Mesothelial cell of epicardium (in vitro differentiated cells): ENCODE results near the gene UBE2N. TPM values are rescaled to one million over a fixed set of nuclear protein-coding genes. Genes with fewer than 3 reads are reported as not detected.

Experiments used
- DNase-seq, 2 experiments: peaks; one replicate each; pipeline ENCODE4 v3.0.0; 2021; ENCODE audit warnings: low spot score in 2 of 2; ENCODE audit not compliant: unreplicated experiment in 2 of 2
- H3K27ac Mint-ChIP-seq: 2 replicates; pipeline ENCODE4 v1.8.0; 2021; ENCODE audit warnings: mixed read lengths
- H3K27me3 Mint-ChIP-seq: 2 replicates; pipeline ENCODE4 v1.8.0; 2021; ENCODE audit warnings: low read depth, mixed read lengths
- H3K36me3 Mint-ChIP-seq: 2 replicates; pipeline ENCODE4 v1.8.0; 2021; ENCODE audit warnings: mixed read lengths
- H3K4me1 Mint-ChIP-seq: 2 replicates; pipeline ENCODE4 v1.8.0; 2021; ENCODE audit warnings: mixed read lengths
- H3K4me3 Mint-ChIP-seq: 2 replicates; pipeline ENCODE4 v1.8.0; 2021; ENCODE audit warnings: mild to moderate bottlenecking, moderate library complexity, mixed read lengths
- H3K9me3 Mint-ChIP-seq: 2 replicates; pipeline ENCODE4 v1.8.0; 2021; ENCODE audit warnings: mixed read lengths
- total RNA-seq: library from RNA; stranded (reverse); gene quantifications from 3 replicates; pipeline ENCODE4 v1.2.1, GENCODE V29; 2021
- TF ChIP-seq, protein P1 (sequence below): fragments of 200-600 bp; sonication (generic); IDR thresholded peaks from one replicate; pipeline ENCODE4 v1.5.0; 2021; ENCODE audit warnings: antibody characterized with exemption; ENCODE audit not compliant: unreplicated experiment

UBE2N gene, protein sequence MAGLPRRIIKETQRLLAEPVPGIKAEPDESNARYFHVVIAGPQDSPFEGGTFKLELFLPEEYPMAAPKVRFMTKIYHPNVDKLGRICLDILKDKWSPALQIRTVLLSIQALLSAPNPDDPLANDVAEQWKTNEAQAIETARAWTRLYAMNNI
- total RNA-seq, result 86.5 to 92.8 TPM (median 90.6 TPM) in 3 replicates

DNA sequence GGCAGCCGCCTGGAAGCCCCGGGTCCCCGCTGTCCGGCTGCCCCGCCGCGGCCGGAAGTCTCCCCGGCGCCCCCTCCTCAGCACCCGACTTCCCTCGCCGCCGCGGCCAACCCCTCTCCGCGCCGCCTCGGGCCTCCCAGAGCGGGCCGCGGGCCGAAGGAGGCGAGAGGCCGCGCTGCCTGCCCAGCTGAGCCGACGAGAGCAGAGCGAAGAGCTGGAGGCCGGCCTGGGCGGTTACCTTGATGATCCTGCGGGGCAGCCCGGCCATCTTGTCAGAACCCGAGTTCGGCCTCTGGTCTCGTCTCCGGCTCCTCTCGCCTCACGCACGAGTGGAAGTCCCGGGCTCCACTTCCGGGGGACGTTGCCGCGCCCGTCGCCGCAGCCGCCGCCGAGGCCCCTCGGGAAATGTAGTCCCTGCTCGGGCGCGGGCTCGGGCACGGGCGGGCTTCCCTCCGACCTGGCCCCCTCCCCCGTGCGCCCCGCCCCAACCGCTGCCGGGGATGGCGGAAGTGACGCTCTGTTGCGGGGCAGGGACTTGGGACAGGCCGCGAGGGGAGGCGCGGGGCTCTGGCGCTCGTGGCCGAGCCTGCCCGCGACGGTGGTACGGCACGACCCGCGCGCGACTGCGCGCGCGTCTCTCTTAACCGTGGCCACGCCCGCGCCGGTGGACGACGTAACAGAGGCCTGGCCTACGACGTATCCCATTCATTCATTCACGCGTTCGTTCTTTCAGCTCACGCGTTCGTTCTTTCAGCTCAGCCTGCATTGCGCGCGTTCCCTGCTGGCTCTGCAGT lies at the start of gene UBE2N:
UBE2N (minus strand) TSS at position 331 of the 794 bp plus-strand sequence; CDS start at position 268, 63 bp downstream.
- peak within 1 kb of the TSS; percentile 99 for H3K27ac Mint-ChIP-seq
- DNase-seq, result peak; percentile 95 to 96
- no peaks in the 10 kb centered on the region for H3K27me3 Mint-ChIP-seq
- H3K9me3 Mint-ChIP-seq, result no peaks in the 10 kb centered on the region
- TF ChIP-seq, protein P1, sequence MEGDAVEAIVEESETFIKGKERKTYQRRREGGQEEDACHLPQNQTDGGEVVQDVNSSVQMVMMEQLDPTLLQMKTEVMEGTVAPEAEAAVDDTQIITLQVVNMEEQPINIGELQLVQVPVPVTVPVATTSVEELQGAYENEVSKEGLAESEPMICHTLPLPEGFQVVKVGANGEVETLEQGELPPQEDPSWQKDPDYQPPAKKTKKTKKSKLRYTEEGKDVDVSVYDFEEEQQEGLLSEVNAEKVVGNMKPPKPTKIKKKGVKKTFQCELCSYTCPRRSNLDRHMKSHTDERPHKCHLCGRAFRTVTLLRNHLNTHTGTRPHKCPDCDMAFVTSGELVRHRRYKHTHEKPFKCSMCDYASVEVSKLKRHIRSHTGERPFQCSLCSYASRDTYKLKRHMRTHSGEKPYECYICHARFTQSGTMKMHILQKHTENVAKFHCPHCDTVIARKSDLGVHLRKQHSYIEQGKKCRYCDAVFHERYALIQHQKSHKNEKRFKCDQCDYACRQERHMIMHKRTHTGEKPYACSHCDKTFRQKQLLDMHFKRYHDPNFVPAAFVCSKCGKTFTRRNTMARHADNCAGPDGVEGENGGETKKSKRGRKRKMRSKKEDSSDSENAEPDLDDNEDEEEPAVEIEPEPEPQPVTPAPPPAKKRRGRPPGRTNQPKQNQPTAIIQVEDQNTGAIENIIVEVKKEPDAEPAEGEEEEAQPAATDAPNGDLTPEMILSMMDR, result no peak
- H3K4me1 Mint-ChIP-seq, result peaks cover 39% of the 10 kb centered on the region
- H3K4me3 Mint-ChIP-seq, result peak within 1 kb of the TSS; percentile 93
- H3K36me3 Mint-ChIP-seq, result no peaks in the 10 kb centered on the region

DNA sequence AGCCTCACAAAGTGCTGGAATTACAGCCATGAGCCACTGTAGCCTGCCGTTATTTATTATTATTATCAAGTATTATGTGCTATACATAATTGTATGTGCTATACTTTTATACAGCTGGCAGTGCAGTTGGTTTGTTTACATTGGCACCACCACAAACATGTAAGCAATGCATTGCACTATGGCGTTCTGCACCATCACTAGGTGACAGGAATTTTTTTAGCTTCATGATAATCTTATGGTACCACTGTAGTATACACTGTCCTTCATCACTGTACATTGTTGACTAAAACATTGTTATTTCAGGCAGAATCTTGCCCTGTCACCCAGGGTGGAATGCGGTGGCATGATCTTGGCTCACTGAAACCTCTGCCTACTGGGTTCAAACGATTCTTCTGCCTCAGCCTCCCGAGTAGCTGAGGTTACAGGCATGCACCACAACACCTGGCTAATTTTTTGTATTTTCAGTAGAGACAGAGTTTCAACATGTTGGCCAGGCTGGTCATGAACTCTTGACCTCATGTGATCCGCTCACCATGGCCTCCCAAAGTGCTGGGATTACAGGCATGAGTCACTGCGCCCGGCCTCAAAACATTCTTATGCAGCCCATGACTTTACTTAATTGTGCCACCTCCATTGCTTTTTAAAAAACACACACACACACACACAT lies 42.7 kb upstream of the UBE2N start:
- Mint-ChIP-seq H3K27ac (no peak overlapping the region), H3K9me3 (no peaks in the 10 kb centered on the region), H3K36me3 (peaks cover 23% of the 10 kb centered on the region), H3K4me3 (no peak overlapping the region), H3K27me3 (no peaks in the 10 kb centered on the region), H3K4me1 (no peaks in the 10 kb centered on the region)
- TF ChIP-seq, protein P1, result no peak
- no peak for DNase-seq

DNA sequence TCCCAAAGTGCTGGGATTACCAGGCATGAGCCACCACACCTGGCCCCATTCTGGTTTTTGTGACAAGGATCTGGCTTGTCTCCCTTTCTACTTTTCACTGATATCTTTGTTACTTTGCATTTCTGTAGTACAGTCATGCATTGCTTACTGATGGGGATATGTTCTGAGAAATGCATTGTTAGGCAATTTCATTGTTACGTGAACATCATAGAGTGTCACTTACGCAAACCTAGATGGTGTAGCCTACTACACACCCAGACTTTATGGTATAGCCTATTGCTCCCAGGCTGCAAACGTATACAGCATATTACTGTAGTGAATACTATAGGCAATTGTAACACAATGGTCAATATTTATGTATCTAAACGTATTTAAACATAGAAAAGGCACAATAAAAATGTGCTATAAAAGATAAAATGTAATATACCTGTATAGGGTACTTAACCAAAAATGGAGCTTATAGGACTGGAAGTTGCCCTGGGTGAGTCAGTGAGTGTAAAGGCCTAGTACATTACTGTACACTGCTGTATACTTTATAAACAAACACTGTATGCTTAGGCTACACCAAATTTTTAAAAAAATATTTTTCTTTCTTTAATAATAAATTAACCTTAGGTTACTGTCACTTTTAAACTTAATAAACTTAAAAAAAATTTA lies 41.5 kb upstream of the UBE2N start:
- no peak for DNase-seq
- TF ChIP-seq, protein P1, result no peak
- Mint-ChIP-seq H3K4me3 (no peak overlapping the region), H3K36me3 (peaks cover 18% of the 10 kb centered on the region), H3K27me3 (no peaks in the 10 kb centered on the region), H3K4me1 (no peaks in the 10 kb centered on the region), H3K9me3 (no peaks in the 10 kb centered on the region), H3K27ac (no peak overlapping the region)

DNA sequence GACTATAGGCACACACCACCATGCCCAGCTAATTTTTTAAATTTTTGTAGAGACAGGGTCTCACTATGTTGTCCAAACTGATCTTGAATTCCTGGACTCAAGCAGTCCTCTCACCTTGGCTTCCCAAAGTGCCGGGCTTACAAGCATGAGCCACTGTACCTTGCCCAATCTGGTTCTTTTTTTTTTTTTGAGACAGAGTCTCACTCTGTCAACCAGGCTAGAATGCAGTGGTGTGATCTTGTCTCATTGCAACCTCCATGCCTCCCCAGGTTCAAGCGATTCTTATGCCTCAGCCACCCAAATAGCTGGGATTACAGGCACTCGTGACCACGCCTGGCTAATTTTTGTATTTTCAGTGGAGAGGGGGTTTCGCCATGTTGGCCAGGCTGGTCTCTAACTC lies 41.0 kb upstream of the UBE2N start:
- TF ChIP-seq, protein P1, result no peak
- Mint-ChIP-seq H3K27ac (no peak overlapping the region), H3K4me3 (no peak overlapping the region), H3K27me3 (no peaks in the 10 kb centered on the region), H3K9me3 (no peaks in the 10 kb centered on the region), H3K4me1 (no peaks in the 10 kb centered on the region), H3K36me3 (peaks cover 18% of the 10 kb centered on the region)
- no peak for DNase-seq

DNA sequence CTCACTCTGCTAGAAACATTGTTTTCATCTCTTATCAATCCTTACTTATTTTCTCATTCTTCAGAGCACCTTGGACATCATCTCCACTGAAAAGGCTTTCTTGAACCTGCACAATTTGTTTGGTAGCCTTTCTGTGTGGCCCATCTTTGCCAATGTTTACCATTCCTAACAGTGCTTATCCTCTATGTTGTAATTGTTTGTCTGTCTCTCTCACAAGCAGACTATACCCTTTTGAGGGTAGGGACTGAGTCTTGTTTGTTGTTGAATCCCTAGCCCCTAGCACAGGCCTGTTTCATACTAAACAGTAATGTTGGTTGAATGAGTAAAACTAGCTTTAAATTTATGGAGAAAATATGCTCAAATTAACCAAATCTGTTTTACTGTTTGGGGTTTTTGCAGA lies 34.8 kb upstream of the UBE2N start:
- Mint-ChIP-seq H3K4me3 (no peak overlapping the region), H3K36me3 (peaks cover 6% of the 10 kb centered on the region), H3K27ac (no peak overlapping the region), H3K9me3 (no peaks in the 10 kb centered on the region), H3K27me3 (no peaks in the 10 kb centered on the region), H3K4me1 (no peaks in the 10 kb centered on the region)
- no peak for DNase-seq
- TF ChIP-seq, protein P1, result no peak
